Gastroesophageal sphincter (tissue), 3 donors: ENCODE data around the gene PYGB.

ENCODE experiments used
- CTCF ChIP-seq, 4 experiments: fragments of 200-600 bp in 2 of 4; fragments of 450-650 bp in 2 of 4; sonication (generic) in 1 of 4; IDR thresholded peaks; one replicate each; pipeline ENCODE4 v1.5.1; 2017 to 2019; ENCODE audit warnings: antibody characterized with exemption in 4 of 4, mild to moderate bottlenecking in 2 of 4, moderate library complexity in 2 of 4
- EP300 ChIP-seq: sonication (generic); formaldehyde crosslinking; IDR thresholded peaks from one replicate; pipeline ENCODE4 v1.6.1; 2017; ENCODE audit warnings: antibody characterized with exemption, mild to moderate bottlenecking
- POLR2AphosphoS5 ChIP-seq: sonication (generic); formaldehyde crosslinking; IDR thresholded peaks from one replicate; pipeline ENCODE4 v1.6.1; 2017; ENCODE audit warnings: antibody characterized with exemption

- no peak for TF ChIP-seq CTCF (IDR thresholded peaks at IDR 0.05)
- no peak for TF ChIP-seq POLR2AphosphoS5
- no peak for TF ChIP-seq EP300
Observed at GRCh38 chr20:25219365-25219764, 28.5 kb upstream of the PYGB start.
